ENCODE measurements around the gene SEPHS1.

DNA sequence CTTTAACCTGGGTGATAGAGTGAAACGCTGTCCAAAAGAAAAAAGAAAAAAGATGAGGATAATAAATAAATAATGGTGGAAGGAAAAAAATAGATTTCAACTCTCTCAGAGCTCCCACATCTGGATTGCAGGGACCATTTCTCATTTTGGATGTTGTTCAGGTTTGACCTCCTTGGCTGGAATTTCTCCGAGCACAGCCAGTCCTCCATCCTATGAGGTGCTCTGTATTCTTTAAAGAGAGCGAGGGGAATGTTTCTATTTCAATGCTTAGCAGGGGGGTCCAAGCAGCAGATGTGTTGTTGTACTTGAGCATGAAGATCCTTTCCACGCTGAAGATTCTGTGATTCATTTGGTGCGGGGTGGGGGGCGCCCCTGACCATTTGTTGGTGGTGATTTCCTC, 17.7 kb upstream of the SEPHS1 start:
- TF ChIP-seq L3MBTL2 (conservative IDR thresholded peaks at IDR 0.05) (no peak), BHLHE40 (IDR thresholded peaks at IDR 0.05; ENCODE audit: borderline replicate concordance) (no peak), FOXK2 (IDR thresholded peaks at IDR 0.05) (no peak), FOXA1 (IDR thresholded peaks at IDR 0.05) (no peak), NFRKB (IDR thresholded peaks at IDR 0.05) (no peak), ELF4 (IDR thresholded peaks at IDR 0.05) (no peak), FOXM1 (IDR thresholded peaks at IDR 0.05; ENCODE audit: borderline replicate concordance) (no peak), SP1 (IDR thresholded peaks at IDR 0.05) (no peak), ARNT (IDR thresholded peaks at IDR 0.05) (no peak), ZNF384 (IDR thresholded peaks at IDR 0.05) (no peak)
